Tibial nerve (tissue), 4 donors: ENCODE measurements around the gene GLA. TPM values are rescaled to one million over a fixed set of nuclear protein-coding genes. Genes with fewer than 3 reads are reported as not detected.
A peak's percentile ranks its signal among the peaks of the same experiment; 100 is the strongest.

Experiments used
- DNase-seq, 2 donors: peaks; one replicate each; pipeline ENCODE4 v3.0.0-alpha.2; 2019; ENCODE audit warnings: low spot score in 2 of 2
- H3K27ac ChIP-seq, 4 donors: fragments of 200-600 bp; sonication (generic) in 3 of 4; one replicate each; pipeline ENCODE4 v1.5.1; 2017 to 2019; ENCODE audit warnings: mild to moderate bottlenecking in 1 of 4
- H3K27me3 ChIP-seq, 2 donors: fragments of 200-600 bp; sonication (generic) in 1 of 2; one replicate each; pipeline versions ENCODE4 v1.5.1 to v1.6.0; 2017 to 2019
- H3K36me3 ChIP-seq, 3 donors: fragments of 200-600 bp; sonication (generic); one replicate each; pipeline ENCODE4 v1.5.1; 2018 to 2019
- H3K4me1 ChIP-seq, 4 donors: fragments of 200-600 bp; sonication (generic) in 3 of 4; one replicate each; pipeline ENCODE4 v1.5.1; 2017 to 2019
- H3K4me3 ChIP-seq, 4 donors: fragments of 200-600 bp; sonication (generic) in 3 of 4; one replicate each; pipeline ENCODE4 v1.5.1; 2017 to 2019; ENCODE audit warnings: mild to moderate bottlenecking in 1 of 4, moderate library complexity in 1 of 4
- H3K9me3 ChIP-seq, 4 donors: fragments of 200-600 bp; sonication (generic) in 3 of 4; one replicate each; pipeline ENCODE4 v1.5.1; 2017 to 2019
- EP300 ChIP-seq, 2 donors: sonication (generic); formaldehyde crosslinking; IDR thresholded peaks; one replicate each; pipeline ENCODE4 v1.6.1; 2017; ENCODE audit warnings: antibody characterized with exemption in 2 of 2, mild to moderate bottlenecking in 1 of 2
- POLR2A ChIP-seq, 2 donors: fragments of 450-650 bp; IDR thresholded peaks; one replicate each; pipeline ENCODE4 v1.6.1; 2017; ENCODE audit warnings: antibody characterized with exemption in 2 of 2, mild to moderate bottlenecking in 2 of 2, moderate library complexity in 2 of 2
- WGBS, 2 donors: methylation state at CpG; one replicate each; pipeline ENCODE4 v1.1.5; 2018; 5-methylcytosine and 5-hydroxymethylcytosine counted together
- total RNA-seq, 4 donors: library from RNA; depleted of rRNA; stranded (reverse); fragments of >200 nt; gene quantifications; one replicate each; pipeline ENCODE4 v1.1.0, GENCODE V29; 2016
- TF ChIP-seq, protein P1 (sequence below), 5 experiments: fragments of 200-600 bp in 3 of 5; fragments of 450-650 bp in 2 of 5; sonication (generic) in 3 of 5; IDR thresholded peaks; one replicate each; pipeline ENCODE4 v1.5.1; 2016 to 2019; ENCODE audit warnings: antibody characterized with exemption in 5 of 5, mild to moderate bottlenecking in 3 of 5, moderate library complexity in 2 of 5

GLA gene
- total RNA-seq, 4 donors from 2014 or later = 18.1 to 20.1 (median 19.2) TPM

DNA sequence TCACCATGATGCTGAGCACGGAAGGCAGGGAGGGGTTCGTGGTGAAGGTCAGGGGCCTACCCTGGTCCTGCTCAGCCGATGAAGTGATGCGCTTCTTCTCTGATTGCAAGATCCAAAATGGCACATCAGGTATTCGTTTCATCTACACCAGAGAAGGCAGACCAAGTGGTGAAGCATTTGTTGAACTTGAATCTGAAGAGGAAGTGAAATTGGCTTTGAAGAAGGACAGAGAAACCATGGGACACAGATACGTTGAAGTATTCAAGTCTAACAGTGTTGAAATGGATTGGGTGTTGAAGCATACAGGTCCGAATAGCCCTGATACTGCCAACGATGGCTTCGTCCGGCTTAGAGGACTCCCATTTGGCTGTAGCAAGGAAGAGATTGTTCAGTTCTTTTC lies 4.3 kb upstream of the GLA start:
- H3K4me3 ChIP-seq = no peak overlapping the region
- no peak for DNase-seq
- H3K9me3 ChIP-seq = no peaks in the 10 kb centered on the region
- H3K27me3 ChIP-seq = peaks cover 0 to 13% of the 10 kb centered on the region in 2 donors
- no peak overlapping the region for H3K27ac ChIP-seq
- peaks cover 0 to 16% (median 0%) of the 10 kb centered on the region in 3 donors for H3K36me3 ChIP-seq
- peaks cover 0 to 52% (median 6%) of the 10 kb centered on the region in 4 donors for H3K4me1 ChIP-seq
- TF ChIP-seq, protein P1, sequence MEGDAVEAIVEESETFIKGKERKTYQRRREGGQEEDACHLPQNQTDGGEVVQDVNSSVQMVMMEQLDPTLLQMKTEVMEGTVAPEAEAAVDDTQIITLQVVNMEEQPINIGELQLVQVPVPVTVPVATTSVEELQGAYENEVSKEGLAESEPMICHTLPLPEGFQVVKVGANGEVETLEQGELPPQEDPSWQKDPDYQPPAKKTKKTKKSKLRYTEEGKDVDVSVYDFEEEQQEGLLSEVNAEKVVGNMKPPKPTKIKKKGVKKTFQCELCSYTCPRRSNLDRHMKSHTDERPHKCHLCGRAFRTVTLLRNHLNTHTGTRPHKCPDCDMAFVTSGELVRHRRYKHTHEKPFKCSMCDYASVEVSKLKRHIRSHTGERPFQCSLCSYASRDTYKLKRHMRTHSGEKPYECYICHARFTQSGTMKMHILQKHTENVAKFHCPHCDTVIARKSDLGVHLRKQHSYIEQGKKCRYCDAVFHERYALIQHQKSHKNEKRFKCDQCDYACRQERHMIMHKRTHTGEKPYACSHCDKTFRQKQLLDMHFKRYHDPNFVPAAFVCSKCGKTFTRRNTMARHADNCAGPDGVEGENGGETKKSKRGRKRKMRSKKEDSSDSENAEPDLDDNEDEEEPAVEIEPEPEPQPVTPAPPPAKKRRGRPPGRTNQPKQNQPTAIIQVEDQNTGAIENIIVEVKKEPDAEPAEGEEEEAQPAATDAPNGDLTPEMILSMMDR (IDR thresholded peaks at IDR 0.05) = no peak
- TF ChIP-seq POLR2A (IDR thresholded peaks at IDR 0.05) (no peak), EP300 (IDR thresholded peaks at IDR 0.05) (no peak)
- 74 to 85% methylated on average over 10 of the region's 10 CpGs for WGBS, 2 donors

DNA sequence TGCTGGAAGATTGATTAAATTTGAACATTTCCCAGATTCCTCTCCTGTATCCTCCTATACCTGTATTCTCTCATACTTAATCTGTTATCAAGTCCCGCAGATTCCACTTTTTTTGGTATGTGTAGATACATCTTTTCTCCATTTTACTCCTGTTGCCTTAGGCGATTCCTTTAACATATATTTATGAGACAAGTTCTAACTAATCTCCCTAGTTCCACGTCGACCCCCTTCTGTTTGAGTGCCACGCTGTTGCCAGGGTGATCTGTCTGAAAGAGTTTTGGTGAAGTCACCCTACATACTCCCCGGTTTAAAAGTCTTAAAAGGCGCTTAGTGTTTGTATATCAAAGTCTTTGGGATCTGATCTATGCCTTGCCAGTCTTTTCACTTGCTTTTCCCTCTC lies 2.7 kb upstream of the GLA start:
- Histone ChIP-seq H3K27me3 (peaks cover 0 to 13% of the 10 kb centered on the region in 2 donors), H3K27ac (peak overlapping the region in 1 of 4 donors; percentile 33), H3K36me3 (peaks cover 0 to 16% (median 0%) of the 10 kb centered on the region in 3 donors), H3K9me3 (no peaks in the 10 kb centered on the region), H3K4me3 (no peak overlapping the region), H3K4me1 (peaks cover 0 to 46% (median 4%) of the 10 kb centered on the region in 4 donors)
- no peak for TF ChIP-seq EP300 (IDR thresholded peaks at IDR 0.05)
- TF ChIP-seq, protein P1 (IDR thresholded peaks at IDR 0.05) = no peak
- no peak for TF ChIP-seq POLR2A (IDR thresholded peaks at IDR 0.05)
- no peak for DNase-seq
- WGBS, 2 donors = 31 to 48% methylated on average over 7 of the region's 7 CpGs

DNA sequence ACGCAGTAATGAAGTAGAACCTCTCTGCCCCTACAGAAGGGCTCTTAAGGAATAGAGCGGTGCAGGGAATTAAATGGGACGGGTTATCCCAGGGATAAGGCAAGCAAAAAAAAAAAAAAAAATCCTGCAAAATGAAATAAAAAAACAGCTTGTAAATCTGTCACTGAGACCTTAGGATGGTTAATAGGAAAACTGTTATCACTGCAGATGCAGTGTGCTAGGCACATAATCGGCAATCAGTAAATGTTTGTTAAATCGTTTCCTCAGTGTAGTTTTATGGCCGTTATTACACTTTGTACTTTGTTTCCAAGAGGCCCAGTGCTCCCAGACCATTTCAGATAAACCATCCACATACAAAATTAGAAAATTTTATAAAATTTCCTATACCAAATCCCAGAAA lies 1.3 kb upstream of the GLA start:
- TF ChIP-seq POLR2A (IDR thresholded peaks at IDR 0.05) (no peak), EP300 (IDR thresholded peaks at IDR 0.05) (no peak)
- TF ChIP-seq, protein P1 (IDR thresholded peaks at IDR 0.05) = no peak
- Histone ChIP-seq H3K27me3 (peaks cover 0 to 13% of the 10 kb centered on the region in 2 donors), H3K4me3 (peak overlapping the region; percentile 43 to 61 (median 54)), H3K27ac (peak overlapping the region in 3 of 4 donors; percentile 92 to 97 (median 92)), H3K9me3 (no peaks in the 10 kb centered on the region), H3K36me3 (peaks cover 0 to 16% (median 0%) of the 10 kb centered on the region in 3 donors), H3K4me1 (peaks cover 0 to 40% (median 4%) of the 10 kb centered on the region in 4 donors)
- no peak for DNase-seq
- 2 to 38% methylated on average over 6 of the region's 6 CpGs for WGBS, 2 donors

DNA sequence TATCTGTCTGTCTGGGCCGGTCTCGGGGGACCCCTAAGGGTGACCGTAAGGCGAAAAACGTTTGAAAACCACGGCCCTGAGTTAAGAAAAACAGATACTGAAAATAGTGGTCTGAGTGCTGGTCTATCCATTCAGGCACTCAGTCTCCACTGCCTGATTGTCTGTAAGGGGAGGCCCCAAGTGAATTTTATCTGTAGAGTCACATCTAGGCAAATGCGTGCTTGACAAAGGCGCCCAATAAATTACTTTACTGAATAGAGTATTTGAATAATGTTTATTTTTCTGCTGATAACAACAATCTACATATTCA lies 762 bp upstream of the GLA start:
- Histone ChIP-seq H3K36me3 (peaks cover 0 to 17% (median 0%) of the 10 kb centered on the region in 3 donors), H3K9me3 (no peaks in the 10 kb centered on the region), H3K4me3 (peak overlapping the region; percentile 43 to 61 (median 54)), H3K27me3 (peaks cover 0 to 17% of the 10 kb centered on the region in 2 donors), H3K4me1 (peaks cover 0 to 40% (median 4%) of the 10 kb centered on the region in 4 donors), H3K27ac (peak overlapping the region; percentile 89 to 97 (median 92))
- no peak for DNase-seq
- TF ChIP-seq EP300 (IDR thresholded peaks at IDR 0.05) = no peak
- TF ChIP-seq, protein P1 (IDR thresholded peaks at IDR 0.05) = no peak
- no peak for TF ChIP-seq POLR2A (IDR thresholded peaks at IDR 0.05)
- 0 to 36% methylated on average over 5 to 8 of the region's 8 CpGs for WGBS, 2 donors

DNA sequence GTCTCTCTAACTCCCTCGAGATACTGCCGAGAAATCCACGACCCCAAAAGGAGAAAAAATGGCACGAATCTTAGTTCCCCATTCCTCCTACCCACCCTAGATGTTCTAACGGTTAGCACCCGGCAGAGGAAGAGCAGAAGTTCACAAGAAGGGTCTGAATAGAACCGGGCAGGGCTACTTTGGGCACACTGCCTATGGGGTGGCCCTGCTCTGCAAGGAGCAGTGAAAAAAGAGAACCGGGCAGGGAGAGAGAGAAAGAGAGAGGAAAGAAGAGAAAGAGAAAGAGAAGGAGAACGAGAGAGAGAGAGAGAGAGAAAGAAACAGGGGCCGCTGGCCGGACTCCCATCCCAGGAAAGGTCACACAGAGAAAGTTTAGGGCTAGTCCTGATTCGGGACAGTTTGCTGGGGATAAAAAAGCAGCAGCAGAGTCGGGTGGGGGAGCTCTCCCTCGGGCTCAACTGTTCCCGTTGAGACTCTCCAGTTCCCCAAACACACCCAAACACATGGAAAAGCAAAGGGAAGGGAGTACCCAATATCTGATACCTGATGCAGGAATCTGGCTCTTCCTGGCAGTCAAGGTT lies 468 bp downstream of the GLA start:
- Histone ChIP-seq H3K27ac (peak overlapping the region; percentile 85 to 97 (median 90)), H3K4me1 (peaks cover 0 to 37% (median 4%) of the 10 kb centered on the region in 4 donors), H3K9me3 (no peaks in the 10 kb centered on the region), H3K27me3 (peaks cover 0 to 10% of the 10 kb centered on the region in 2 donors), H3K36me3 (peaks cover 0 to 11% (median 0%) of the 10 kb centered on the region in 3 donors), H3K4me3 (peak overlapping the region; percentile 47 to 61 (median 56))
- TF ChIP-seq EP300 (IDR thresholded peaks at IDR 0.05) = no peak
- TF ChIP-seq POLR2A (IDR thresholded peaks at IDR 0.05) = no peak
- TF ChIP-seq, protein P1 (IDR thresholded peaks at IDR 0.05) = no peak
- no peak for DNase-seq
- WGBS, 2 donors = 0 to 40% methylated on average over 14 to 15 of the region's 15 CpGs
